ENCODE results near the gene FAM89A. TPM values are rescaled to one million over a fixed set of nuclear protein-coding genes. Genes with fewer than 3 reads are reported as not detected.

FAM89A gene
- total RNA-seq, 1 donor from 2014 or later, result 5.2 TPM

GRCh38 chr1:230976825-230977747, 63.0 kb downstream of the FAM89A start:
- ChIA-PET POLR2A (interaction anchor here (0.6 to 3.0 kb wide), 4 partner anchors 9 to 62 kb away, joined by 3 to 17 read pairs (median 6); partner anchors contain the start of gene FAM89A), CTCF (no interaction called here)
- intact Hi-C loops (cut with micrococcal nuclease), result loop anchor here (2.0 to 5.0 kb wide), 3 partner anchors 635 to 1495 kb away; partner anchors contain the start of genes TAF5L and URB2
- peaks cover 24% of the 10 kb centered on the region for H3K36me3 Mint-ChIP-seq (ENCODE audit: low read depth)
- no peaks in the 10 kb centered on the region for H3K9me3 Mint-ChIP-seq
- H3K27me3 Mint-ChIP-seq, result no peaks in the 10 kb centered on the region
- DNase-seq (no peak), ATAC-seq (ENCODE audit: low read depth) (no peak)
- H3K27ac Mint-ChIP-seq, result peak overlapping the region; percentile 99
- TF ChIP-seq CTCF (IDR thresholded peaks at IDR 0.05), result no peak
- H3K4me1 Mint-ChIP-seq, result peaks cover 43% of the 10 kb centered on the region
- peak overlapping the region; percentile 96 for H3K4me3 Mint-ChIP-seq

- no peaks in the 10 kb centered on the region for H3K27me3 Mint-ChIP-seq
- no peak for DNase-seq
- ATAC-seq (ENCODE audit: low read depth), result no peak
- CTCF ChIA-PET, result no interaction called here
- peaks cover 51% of the 10 kb centered on the region for H3K4me1 Mint-ChIP-seq
- peaks cover 24% of the 10 kb centered on the region for H3K36me3 Mint-ChIP-seq (ENCODE audit: low read depth)
- peak overlapping the region; percentile 65 for H3K4me3 Mint-ChIP-seq
- POLR2A ChIA-PET, result interaction anchor here (0.6 kb wide), 1 partner anchor 13 kb away, joined by 3 read pairs; no protein-coding TSS in a partner anchor
- no peak for TF ChIP-seq CTCF (IDR thresholded peaks at IDR 0.05)
- intact Hi-C loops (cut with micrococcal nuclease), result loop anchor here (2.0 to 5.0 kb wide), 3 partner anchors 636 to 1494 kb away; partner anchors contain the start of genes TAF5L and URB2
- H3K9me3 Mint-ChIP-seq, result no peaks in the 10 kb centered on the region
- peak overlapping the region; percentile 99 for H3K27ac Mint-ChIP-seq
Observed at GRCh38 chr1:230976360-230976759, 63.7 kb downstream of the FAM89A start.

- no peaks in the 10 kb centered on the region for H3K9me3 Mint-ChIP-seq
- H3K4me3 Mint-ChIP-seq, result no peak overlapping the region
Observed at GRCh38 chr1:230975636-230976035, 64.4 kb downstream of the FAM89A start.

GRCh38 chr1:230972855-230973271, 67.2 kb downstream of the FAM89A start:
- CTCF ChIA-PET, result interaction anchor here (1.0 to 1.3 kb wide), 2 partner anchors 15 to 19 kb away, joined by 3 read pairs; no protein-coding TSS in a partner anchor
- POLR2A ChIA-PET, result interaction anchor here (1.4 to 1.5 kb wide), 2 partner anchors 15 to 242 kb away, joined by 5 to 10 read pairs; no protein-coding TSS in a partner anchor
- ATAC-seq (ENCODE audit: low read depth) (peak; percentile 83), DNase-seq (no peak)
- no peaks in the 10 kb centered on the region for H3K27me3 Mint-ChIP-seq
- intact Hi-C loops (cut with micrococcal nuclease), result no loop called here
- H3K9me3 Mint-ChIP-seq, result no peaks in the 10 kb centered on the region
- H3K36me3 Mint-ChIP-seq (ENCODE audit: low read depth), result peaks cover 27% of the 10 kb centered on the region
- peak overlapping the region; percentile 72 for H3K4me3 Mint-ChIP-seq
- peak overlapping the region; percentile 95 for H3K27ac Mint-ChIP-seq
- peaks cover 68% of the 10 kb centered on the region for H3K4me1 Mint-ChIP-seq
- TF ChIP-seq CTCF (IDR thresholded peaks at IDR 0.05), result no peak

More at GRCh38 chr1:230975636-230976035, 64.4 kb downstream of the FAM89A start:
- TF ChIP-seq CTCF (IDR thresholded peaks at IDR 0.05), result no peak
- H3K4me1 Mint-ChIP-seq, result peaks cover 54% of the 10 kb centered on the region
- intact Hi-C loops (cut with micrococcal nuclease), result loop anchor here (2.0 to 5.0 kb wide), 3 partner anchors 637 to 1493 kb away; partner anchors contain the start of genes TAF5L and URB2
- no peak for DNase-seq
- H3K27me3 Mint-ChIP-seq, result no peaks in the 10 kb centered on the region
- peaks cover 25% of the 10 kb centered on the region for H3K36me3 Mint-ChIP-seq (ENCODE audit: low read depth)
- peak overlapping the region; percentile 99 for H3K27ac Mint-ChIP-seq
- no peak for ATAC-seq (ENCODE audit: low read depth)
- ChIA-PET CTCF (no interaction called here), POLR2A (no interaction called here)

- no peaks in the 10 kb centered on the region for H3K27me3 Mint-ChIP-seq
- intact Hi-C loops (cut with micrococcal nuclease), result no loop called here
- CTCF ChIA-PET, result no interaction called here
- no peak for TF ChIP-seq CTCF (IDR thresholded peaks at IDR 0.05)
- peaks cover 58% of the 10 kb centered on the region for H3K4me1 Mint-ChIP-seq
- H3K27ac Mint-ChIP-seq, result peak overlapping the region; percentile 95
- no peak for ATAC-seq (ENCODE audit: low read depth)
- H3K9me3 Mint-ChIP-seq, result no peaks in the 10 kb centered on the region
- peaks cover 21% of the 10 kb centered on the region for H3K36me3 Mint-ChIP-seq (ENCODE audit: low read depth)
- no peak overlapping the region for H3K4me3 Mint-ChIP-seq
- POLR2A ChIA-PET, result no interaction called here
- no peak for DNase-seq
Observed at GRCh38 chr1:230971771-230972170, 68.3 kb downstream of the FAM89A start.
